HepG2 (cell line): Measurements from ENCODE around the gene CHMP6. TPM values are rescaled to one million over a fixed set of nuclear protein-coding genes. Genes with fewer than 3 reads are reported as not detected.

Source experiments
- ATAC-seq: fragments of 200-7000 bp; cut with Tn5 transposase; 3 replicates; pipeline ENCODE4 v1.9.1; 2020; ENCODE audit warnings: mild to moderate bottlenecking, moderate library complexity
- BruUV-seq: library from RNA; stranded (reverse); fragments of 400-500 nt; replicated peaks from 2 replicates; lab custom pipeline; 2021; lab: Mats Ljungman, UMichigan
- CTCF ChIA-PET: fragments of 300-600 bp; formaldehyde crosslinking; extraction: SDS; loops from one replicate; lab custom pipeline; 2021; ENCODE audit warnings: low total read pairs, inconsistent platforms, low intra/inter-chr PET ratio; lab: Yijun Ruan, JAX
- POLR2A ChIA-PET: fragments of 350-600 bp; sonication (Branson Sonifier 250); formaldehyde crosslinking; loops from one replicate; lab custom pipeline; 2020; ENCODE audit warnings: antibody characterized with exemption, inconsistent platforms; lab: Yijun Ruan, JAX
- DNase-seq: peaks from one replicate; pipeline ENCODE4 v3.0.0-alpha.2; 2015; ENCODE audit warnings: low spot score
- FAIRE-seq: peaks from 3 replicates; lab custom pipeline; 2011; peaks lifted over from hg19 to GRCh38; lab: Jason Lieb, UNC
- H2AFZ ChIP-seq: one replicate; pipeline ENCODE4 v1.6.1; 2011; ENCODE audit warnings: low read length, inconsistent platforms
- H3K27ac ChIP-seq: fragments of 300-600 bp; 3 replicates; pipeline ENCODE4 v1.8.0; 2011; ENCODE audit warnings: mixed run types, mild to moderate bottlenecking, mixed read lengths, low read length, inconsistent platforms; ENCODE audit not compliant: insufficient read depth; ENCODE audit errors: extremely low read length
- H3K27me3 ChIP-seq, 2 experiments: fragments of 200-600 bp in 1 of 2; 2 replicates in 1 of 2; 3 replicates in 1 of 2; pipeline versions ENCODE4 v1.6.0 to v1.8.0; 2011; ENCODE audit warnings: low read length in 2 of 2, mild to moderate bottlenecking in 2 of 2, moderate library complexity in 2 of 2, inconsistent platforms in 1 of 2; ENCODE audit not compliant: insufficient read depth in 2 of 2, control insufficient read depth in 1 of 2
- H3K36me3 ChIP-seq, 2 experiments: fragments of 200-600 bp in 1 of 2; replicated peaks in 1 of 2; 2 replicates in 1 of 2; 3 replicates in 1 of 2; pipeline versions ENCODE4 v1.5.1 to v1.8.0; 2011; ENCODE audit warnings: low read length in 2 of 2, inconsistent platforms in 1 of 2; ENCODE audit not compliant: insufficient read depth in 2 of 2, control insufficient read depth in 1 of 2
- H3K4me1 ChIP-seq: 2 replicates; pipeline ENCODE4 v1.5.1; 2012; ENCODE audit warnings: low read length, inconsistent platforms; ENCODE audit not compliant: insufficient read depth
- H3K4me2 ChIP-seq: 2 replicates; pipeline ENCODE4 v1.6.0; 2011; ENCODE audit warnings: low read depth, low read length, inconsistent platforms
- H3K4me3 ChIP-seq, 3 experiments: fragments of 200-600 bp in 1 of 3; sonication (generic), shearing (Covaris generic) in 1 of 3; replicated peaks in 1 of 3; 2 replicates each; pipeline ENCODE4 v1.5.1; 2011 to 2016; ENCODE audit warnings: low read length in 3 of 3, inconsistent platforms in 2 of 3, low read depth in 2 of 3, mild to moderate bottlenecking in 2 of 3, control low read depth in 1 of 3, mixed read lengths in 1 of 3; ENCODE audit not compliant: insufficient read depth in 1 of 3
- H3K79me2 ChIP-seq: one replicate; pipeline ENCODE4 v1.6.1; 2011; ENCODE audit warnings: low read length, inconsistent platforms; ENCODE audit not compliant: insufficient read depth
- H3K9ac ChIP-seq: 2 replicates; pipeline ENCODE4 v1.6.0; 2011; ENCODE audit warnings: mild to moderate bottlenecking, low read depth, low read length, inconsistent platforms; ENCODE audit not compliant: insufficient read depth
- H3K9me3 ChIP-seq: 2 replicates; pipeline ENCODE4 v1.5.1; 2012; ENCODE audit warnings: mild to moderate bottlenecking, low read length
- H4K20me1 ChIP-seq: 2 replicates; pipeline ENCODE4 v1.6.0; 2011; ENCODE audit warnings: inconsistent platforms, mild to moderate bottlenecking, low read length, moderate library complexity; ENCODE audit not compliant: insufficient read depth
- ATF3 ChIP-seq: sonication (generic); formaldehyde crosslinking; IDR thresholded peaks from 2 replicates; pipeline ENCODE4 v1.4.0; 2020; ENCODE audit warnings: missing genetic modification reagents
- FOSL1 ChIP-seq: sonication (generic); formaldehyde crosslinking; IDR thresholded peaks from 2 replicates; pipeline ENCODE4 v1.9.0; 2021; ENCODE audit warnings: missing genetic modification reagents, borderline replicate concordance
- FOXO4 ChIP-seq: sonication (generic); formaldehyde crosslinking; conservative IDR thresholded peaks from 2 replicates; pipeline ENCODE4 v1.8.1; 2023; ENCODE audit warnings: missing genetic modification reagents
- HIVEP1 ChIP-seq: sonication (generic); formaldehyde crosslinking; IDR thresholded peaks from 2 replicates; pipeline ENCODE4 v1.4.0; 2020; ENCODE audit warnings: mild to moderate bottlenecking, missing genetic modification reagents
- MED1 ChIP-seq: sonication (generic); formaldehyde crosslinking; IDR thresholded peaks from 2 replicates; pipeline ENCODE4 v1.4.0; 2020; ENCODE audit warnings: missing genetic modification reagents
- NCOR1 ChIP-seq: fragments of 200-600 bp; sonication (generic); IDR thresholded peaks from 2 replicates; pipeline ENCODE4 v1.7.0; 2017; ENCODE audit warnings: antibody characterized with exemption, low read length, borderline replicate concordance
- ZBTB8A ChIP-seq: sonication (generic); formaldehyde crosslinking; IDR thresholded peaks from 2 replicates; pipeline ENCODE4 v1.4.0; 2020; ENCODE audit warnings: mild to moderate bottlenecking, low read depth, missing genetic modification reagents, borderline replicate concordance
- ZNF17 ChIP-seq: sonication (generic); formaldehyde crosslinking; IDR thresholded peaks from 2 replicates; pipeline ENCODE4 v1.5.0; 2020; ENCODE audit warnings: mild to moderate bottlenecking, missing genetic modification reagents
- WGBS: methylation state at CpG from one replicate; pipeline ENCODE4 v1.1.6; 2017; ENCODE audit warnings: low lambda C conversion rate; 5-methylcytosine and 5-hydroxymethylcytosine counted together
- in situ Hi-C: cut with HindIII; loops from 2 replicates; pipeline ENCODE4 v1.10.0; 2017; ENCODE audit warnings: low pct_unique_long_range_greater_than_20kb; ENCODE audit not compliant: extremely low pct_ligation_motif_present
- intact Hi-C: fragments of 100-400 bp; cut with micrococcal nuclease; formaldehyde crosslinking; loops from one replicate; pipeline ENCODE4 v1.10.0; 2022; ENCODE audit not compliant: unreplicated experiment
- polyA plus RNA-seq, 8 experiments: library from polyadenylated mRNA; depleted of rRNA in 3 of 8; stranded (reverse) in 7 of 8; unstranded in 1 of 8; fragments of >200 nt; fragmentation: Illumina TruSeq in 4 of 8; extraction: Trizol in 4 of 8; gene quantifications; 2 replicates each; pipeline versions ENCODE4 v1.2.1 to v1.2.3, GENCODE V29; 2011 to 2016; ENCODE audit warnings: low read depth in 4 of 8, missing spikeins in 1 of 8, mixed read lengths in 1 of 8; ENCODE audit not compliant: insufficient read depth in 1 of 8
- total RNA-seq, 5 experiments: library from RNA; depleted of rRNA; stranded (reverse); fragments of >200 nt; fragmentation: Illumina TruSeq; extraction: Trizol; gene quantifications; 2 replicates each; pipeline ENCODE4 v1.2.3, GENCODE V29; 2016; ENCODE audit warnings: low read depth in 1 of 5

The CHMP6 gene
- total and polyA plus RNA-seq, 2 of the 13 experiments (the other 11 are each of a cell fraction or from before 2014, with no cell fraction given), result 11.1 to 24.2 TPM

GRCh38 chr17:81042606-81043005 is 51.0 kb downstream of the CHMP6 start:
- intact Hi-C loops (loop anchor here (5.0 kb wide), 1 partner anchor 50 kb away; the partner anchor contains the start of gene CHMP6), in situ Hi-C loops (loop anchor here (5.0 kb wide), 1 partner anchor 40 kb away; no protein-coding TSS in a partner anchor)
- peaks cover 79% of the 10 kb centered on the region for H3K79me2 ChIP-seq
- CTCF ChIA-PET, result no interaction called here
- WGBS, result 87% methylated on average over 9 of the region's 9 CpGs
- no TSS peak for BruUV-seq
- POLR2A ChIA-PET, result interaction anchor here (1.5 to 2.8 kb wide), 3 partner anchors 8 to 52 kb away, joined by 6 to 23 read pairs (median 8); partner anchors contain the start of genes BAIAP2 and CHMP6
- no peak for ATAC-seq
- TF ChIP-seq FOXO4, result no peak
- no peak for TF ChIP-seq NCOR1
- TF ChIP-seq HIVEP1 (CRISPR knock-in tag), result 0 out of 2 replicates have a peak, but pooled peaks have one; percentile 31
- TF ChIP-seq, all 625 proteins: peak for 1
- H3K36me3 ChIP-seq, result peaks cover 0 to 4% of the 10 kb centered on the region in 2 experiments; a peak in 3 of 5 replicates
- H2AFZ ChIP-seq, result no peak overlapping the region
- H3K27me3 ChIP-seq, result no peaks in the 10 kb centered on the region
- H3K27ac ChIP-seq, result no peak overlapping the region
- peaks cover 98% of the 10 kb centered on the region for H3K4me1 ChIP-seq
- no peak overlapping the region for H3K9ac ChIP-seq
- H3K4me3 ChIP-seq, result peak overlapping the region in 1 of 3 experiments; percentile 77; a peak in 2 of 6 replicates
- H3K9me3 ChIP-seq, result no peaks in the 10 kb centered on the region
- H3K4me2 ChIP-seq, result peak overlapping the region; percentile 95
- H4K20me1 ChIP-seq, result peaks cover 27% of the 10 kb centered on the region
- FAIRE-seq (no peak), DNase-seq (no peak)

- Histone ChIP-seq H3K9me3 (no peaks in the 10 kb centered on the region), H3K4me2 (peak overlapping the region; percentile 95), H3K79me2 (peaks cover 76% of the 10 kb centered on the region), H3K4me1 (peaks cover 98% of the 10 kb centered on the region), H3K36me3 (peaks cover 0 to 4% of the 10 kb centered on the region in 2 experiments; a peak in 3 of 5 replicates), H3K9ac (peak overlapping the region; percentile 66), H4K20me1 (peaks cover 20% of the 10 kb centered on the region; the same call in 1 of the 2 replicates), H3K4me3 (peak overlapping the region; percentile 55 to 77 (median 57); a peak in 5 of 6 replicates), H3K27me3 (no peaks in the 10 kb centered on the region), H3K27ac (peak overlapping the region; percentile 74), H2AFZ (no peak overlapping the region)
- intact Hi-C loops, result loop anchor here (5.0 kb wide), 1 partner anchor 51 kb away; the partner anchor contains the start of gene CHMP6
- CTCF ChIA-PET, result interaction anchor here (0.9 kb wide), 1 partner anchor 59 kb away, joined by 3 read pairs; no protein-coding TSS in a partner anchor
- BruUV-seq, result no TSS peak
- DNase-seq, result no peak
- no peak for FAIRE-seq
- POLR2A ChIA-PET, result interaction anchor here (0.7 to 2.8 kb wide), 15 partner anchors 9 to 465 kb away, joined by 3 to 23 read pairs (median 5); partner anchors contain the start of genes BAIAP2 and CHMP6
- peak; percentile 56 for ATAC-seq
- in situ Hi-C loops, result loop anchor here (5.0 kb wide), 1 partner anchor 39 kb away; no protein-coding TSS in a partner anchor
- WGBS, result 1% methylated on average over 10 of the region's 19 CpGs
- TF ChIP-seq MED1 (CRISPR knock-in tag), result no peak
- no peak for TF ChIP-seq ZBTB8A (CRISPR knock-in tag)
- TF ChIP-seq ATF3 (CRISPR knock-in tag), result no peak
- no peak for TF ChIP-seq FOSL1 (CRISPR knock-in tag)
- no peak for TF ChIP-seq ZNF17 (CRISPR knock-in tag)
These were observed 51.7 kb downstream of the CHMP6 start for GRCh38 chr17:81043319-81043724.
